HG02678 (cell line): Measurements from ENCODE around the gene NPDC1.
"Not testable (repeated sequence)": the region's sequence is repeated elsewhere in the genome, so short reads cannot be mapped to it uniquely, and the experiment has no call there.

ENCODE experiments used
- ATAC-seq: cut with Tn5 transposase; IDR thresholded peaks from one replicate; pipeline ENCODE4 v1.9.1; 2021; ENCODE audit warnings: mild to moderate bottlenecking, moderate library complexity; ENCODE audit not compliant: unreplicated experiment

NPDC1 gene

GRCh38 chr9:137014166-137014565, 31.8 kb downstream of the NPDC1 start:
- ATAC-seq = no peak

DNA sequence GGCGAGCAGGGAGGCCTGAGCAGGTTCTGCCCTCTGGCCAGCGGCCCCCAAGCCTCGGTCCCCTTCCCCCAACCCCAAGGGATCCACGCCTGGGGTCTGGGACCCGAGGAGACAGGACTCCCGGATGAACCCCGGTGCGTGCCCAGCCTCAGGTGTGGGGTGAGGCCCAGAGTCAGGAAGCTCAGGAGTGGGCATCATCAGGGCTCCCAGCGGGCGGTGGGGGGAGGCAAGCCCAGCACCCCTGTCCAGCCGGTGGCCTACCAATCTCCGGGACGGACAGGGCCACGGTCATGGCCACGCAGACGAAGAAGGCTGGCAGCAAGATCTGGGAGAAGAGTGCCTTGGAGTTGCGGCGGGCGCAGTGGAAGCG, 32.4 kb downstream of the NPDC1 start:
- ATAC-seq = no peak

GRCh38 chr9:137012694-137013570, 33.0 kb downstream of the NPDC1 start:
- no peak for ATAC-seq

DNA sequence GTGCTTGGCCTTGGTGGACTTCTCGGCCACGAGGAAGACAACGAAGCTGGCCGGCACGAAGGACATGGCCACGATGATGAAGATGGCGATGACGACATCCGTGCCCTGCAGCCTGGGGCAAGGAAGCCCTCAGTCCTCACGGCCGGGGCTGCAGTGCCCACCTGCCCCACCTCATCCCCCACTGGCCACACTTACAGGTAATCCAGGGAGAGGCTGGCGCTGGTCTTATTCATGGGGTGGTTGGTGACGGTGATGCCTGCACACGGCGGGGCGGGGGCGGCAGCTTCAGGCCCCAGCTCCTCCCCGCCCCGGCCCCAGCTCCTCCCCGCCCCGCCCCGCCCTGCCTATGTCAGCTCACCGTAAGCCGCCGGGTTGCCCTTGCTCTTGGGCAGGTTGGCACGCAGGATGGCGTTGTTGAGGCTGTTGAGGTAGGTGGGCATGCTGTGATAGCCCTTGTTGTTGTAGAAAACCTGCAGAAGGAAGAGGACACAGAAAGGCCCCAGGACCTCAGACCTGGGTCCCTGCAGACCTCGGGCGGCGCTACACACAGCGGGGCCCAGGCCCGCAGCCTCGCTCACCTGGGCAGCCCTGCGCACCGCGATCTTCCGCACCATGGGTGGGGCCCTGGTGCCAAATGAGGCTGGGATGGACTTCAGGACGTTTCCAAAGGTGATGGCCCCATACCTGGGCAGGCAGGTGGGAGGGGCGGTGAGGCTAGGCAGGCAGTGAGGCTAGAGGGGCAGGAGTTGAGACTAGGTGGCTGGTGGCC, 33.9 kb downstream of the NPDC1 start:
- ATAC-seq = no peak

DNA sequence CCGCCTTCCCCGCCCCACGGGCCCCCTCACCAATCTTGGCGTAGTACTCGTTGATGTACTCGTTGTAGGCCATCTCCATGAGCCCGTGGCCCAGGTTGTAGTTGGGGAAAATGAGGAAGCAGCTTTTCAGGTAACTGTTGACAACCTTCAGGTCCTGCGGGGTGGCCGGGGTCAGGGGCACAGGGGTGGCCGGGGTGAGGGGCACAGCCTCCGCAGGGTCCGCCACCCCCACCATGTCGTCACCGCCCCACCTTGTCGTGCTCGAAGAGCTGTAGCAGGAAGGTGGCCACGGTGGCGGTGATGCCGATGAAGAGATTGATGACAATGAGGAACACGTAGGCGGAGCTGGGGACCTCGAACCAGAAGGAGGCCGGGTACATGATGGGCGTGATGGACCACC, 34.8 kb downstream of the NPDC1 start:
- no peak for ATAC-seq

DNA sequence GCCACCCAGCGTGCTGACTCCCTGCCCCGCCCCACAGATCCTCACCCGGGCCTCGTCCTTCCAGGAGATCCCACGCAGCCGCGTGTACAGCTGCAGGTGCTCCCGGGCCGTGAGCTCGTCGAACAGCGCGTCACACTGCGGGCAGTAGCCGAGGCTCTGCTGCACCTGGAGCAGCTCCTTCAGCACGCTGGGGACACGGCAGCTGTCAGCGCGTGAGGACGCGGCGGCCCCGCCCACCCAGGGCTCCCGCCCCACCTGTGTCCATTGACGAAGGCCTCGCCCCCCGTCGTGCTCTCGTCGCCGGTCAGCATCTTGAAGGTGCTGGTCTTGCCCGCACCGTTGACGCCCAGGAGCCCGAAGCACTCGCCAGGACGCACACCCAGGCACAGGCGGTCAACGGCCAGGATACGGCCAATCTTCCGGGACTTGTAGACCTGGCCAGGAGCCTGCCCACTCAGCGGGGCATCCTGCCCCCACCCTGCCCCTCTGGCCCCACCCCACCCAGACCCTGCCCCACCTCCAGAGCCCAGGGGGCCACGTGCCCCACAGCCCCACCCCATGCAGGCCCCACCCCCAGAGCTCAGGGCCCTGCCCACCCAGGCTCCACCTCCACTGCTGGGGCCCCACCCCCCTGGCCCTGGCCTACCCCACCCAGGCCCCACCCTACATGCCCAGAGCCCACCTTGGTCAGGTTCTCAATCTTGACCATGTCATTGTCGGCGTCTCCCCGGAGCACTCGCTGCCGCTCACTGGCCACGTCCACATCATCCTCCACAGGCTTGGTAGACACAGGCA, 35.8 kb downstream of the NPDC1 start:
- no peak for ATAC-seq

- ATAC-seq = no peak
These were observed 36.8 kb downstream of the NPDC1 start for GRCh38 chr9:137009217-137009616.

- no peak for ATAC-seq
These were observed 37.7 kb downstream of the NPDC1 start for GRCh38 chr9:137008312-137008711.

- ATAC-seq = no peak
These were observed 38.1 kb downstream of the NPDC1 start for GRCh38 chr9:137007816-137008270.

GRCh38 chr9:137007108-137007815, 38.7 kb downstream of the NPDC1 start:
- ATAC-seq = no peak

- ATAC-seq = no peak
These were observed 39.6 kb downstream of the NPDC1 start for GRCh38 chr9:137006116-137007003.

DNA sequence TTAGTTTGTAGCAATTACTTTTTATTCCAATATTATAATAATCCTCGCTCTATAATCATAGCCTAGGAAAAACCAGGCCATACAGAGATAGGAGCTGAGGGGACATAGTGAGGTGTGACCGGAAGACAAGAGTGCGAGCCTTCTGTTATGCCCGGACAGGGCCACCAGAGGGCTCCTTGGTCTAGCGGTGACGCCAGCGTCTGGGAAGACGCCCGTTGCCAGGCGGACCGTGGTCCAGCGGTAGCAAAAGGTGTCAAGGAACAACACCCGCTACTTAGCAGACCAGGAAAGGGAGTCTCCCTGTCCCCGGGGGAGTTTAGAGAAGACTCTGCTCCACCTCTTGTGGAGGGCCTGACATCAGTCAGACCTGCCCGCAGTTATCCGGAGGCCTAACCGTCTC, 41.7 kb downstream of the NPDC1 start:
- not testable (repeated sequence) for ATAC-seq

DNA sequence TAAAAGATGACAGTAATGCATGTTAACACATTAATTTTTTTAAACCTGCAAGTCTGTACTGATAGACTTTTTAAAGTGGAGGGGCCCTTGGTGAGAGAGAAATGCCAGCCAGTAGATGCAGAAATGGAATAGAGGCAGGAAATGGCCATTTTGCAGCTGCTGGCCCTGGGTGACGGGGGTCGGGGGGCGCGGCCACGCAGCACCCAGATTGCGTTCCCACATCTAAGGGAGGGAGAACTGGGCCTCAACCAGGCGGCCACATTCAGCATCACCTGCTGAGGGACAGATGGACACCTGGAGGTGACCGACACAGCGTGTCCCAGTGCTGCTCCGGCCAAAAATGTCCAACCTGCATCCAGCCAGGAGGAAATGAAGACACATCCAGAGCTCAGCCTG, 43.3 kb downstream of the NPDC1 start:
- ATAC-seq = no peak

GRCh38 chr9:137001857-137002645, 43.9 kb downstream of the NPDC1 start:
- ATAC-seq = no peak

DNA sequence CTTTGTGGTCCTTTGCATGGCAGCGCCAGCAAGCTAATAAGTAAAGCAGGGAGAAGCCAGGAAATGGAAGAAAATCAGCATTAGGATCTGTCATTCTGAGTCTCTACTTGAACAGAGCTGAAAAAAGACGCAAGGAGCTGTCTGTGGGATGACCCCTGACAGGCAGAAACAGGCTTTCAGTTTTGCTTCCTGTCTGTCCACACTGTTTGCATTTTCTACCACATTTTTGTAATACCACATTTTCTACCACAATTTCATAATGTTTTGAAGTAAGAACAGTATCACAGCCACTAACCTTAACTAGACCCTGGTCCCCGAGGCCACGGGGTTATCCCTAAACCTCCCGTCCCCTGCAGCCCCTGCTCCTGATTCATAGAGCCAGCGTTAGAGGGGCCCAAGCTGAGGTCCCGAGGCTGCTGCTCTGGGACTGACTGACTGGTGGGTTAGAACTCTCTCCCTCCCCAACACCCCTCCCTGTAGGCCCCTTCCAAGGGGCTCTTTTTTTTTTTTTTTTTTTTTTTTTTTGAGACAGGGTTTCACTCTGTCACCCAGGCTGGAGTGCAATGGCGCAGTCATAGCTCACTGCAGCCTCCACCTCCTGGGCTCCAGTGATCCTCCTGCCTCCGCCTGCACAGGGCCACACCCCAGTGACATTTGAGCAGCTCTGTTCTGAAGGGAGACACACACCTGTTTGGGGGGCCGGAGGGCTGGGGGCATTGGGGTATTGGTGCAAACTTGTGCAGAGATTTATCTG, 45.6 kb downstream of the NPDC1 start:
- ATAC-seq = peak; percentile 75

- no peak for ATAC-seq
These were observed 48.1 kb downstream of the NPDC1 start for GRCh38 chr9:136997830-136998234.

DNA sequence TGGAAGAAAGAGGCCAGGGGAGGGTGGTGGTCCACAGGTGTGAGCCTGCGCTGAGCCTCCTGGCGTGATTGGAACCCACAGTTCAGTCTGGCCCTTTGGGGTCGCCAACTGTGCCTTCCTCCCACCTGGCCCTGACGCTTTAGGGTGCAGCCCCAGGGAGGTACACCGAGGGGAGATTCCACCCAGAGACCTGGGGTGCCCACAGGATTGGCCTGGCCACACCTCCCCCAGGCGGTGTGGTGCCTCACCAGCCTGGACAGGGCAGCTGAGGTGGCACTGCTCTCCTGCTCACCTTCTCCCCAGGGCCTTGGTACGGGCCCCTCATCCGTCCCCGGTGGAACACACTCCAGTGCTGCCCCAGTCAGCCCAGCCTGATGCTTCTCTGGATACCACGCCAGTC, 48.6 kb downstream of the NPDC1 start:
- ATAC-seq = no peak
